ENCODE data around the gene UTP4.

UTP4 gene

GRCh38 chr16:69195369-69196029, 63.0 kb downstream of the UTP4 start:
- Histone ChIP-seq H4K20me1 (ENCODE audit: insufficient read depth, low read length) (peaks cover 13% of the 10 kb centered on the region; the same call in 1 of the 2 replicates), H3K4me3 (ENCODE audit: low read length) (no peak overlapping the region), H3K9me3 (ENCODE audit: insufficient read depth, low read length) (no peaks in the 10 kb centered on the region), H2AFZ (ENCODE audit: low read depth, low read length) (no peak overlapping the region), H3K9ac (ENCODE audit: low read length) (no peak overlapping the region), H3K27me3 (ENCODE audit: low read depth, low read length) (no peaks in the 10 kb centered on the region), H3K4me1 (ENCODE audit: low read length) (no peaks in the 10 kb centered on the region), H3K79me2 (ENCODE audit: low read length) (peaks cover 26% of the 10 kb centered on the region), H3K27ac (ENCODE audit: low read length) (no peak overlapping the region), H3K4me2 (ENCODE audit: low read length) (no peak overlapping the region), H3K36me3 (replicated peaks; ENCODE audit: low read depth, low read length) (peaks cover 2% of the 10 kb centered on the region)
- TF ChIP-seq CTCF (IDR thresholded peaks at IDR 0.05; ENCODE audit: low read depth, low read length) = no peak
- TF ChIP-seq EZH2phosphoT487 (IDR thresholded peaks at IDR 0.05; ENCODE audit: low read depth) = no peak

GRCh38 chr16:69197573-69197972, 65.1 kb downstream of the UTP4 start:
- TF ChIP-seq CTCF (IDR thresholded peaks at IDR 0.05; ENCODE audit: low read depth, low read length) (no peak), EZH2phosphoT487 (IDR thresholded peaks at IDR 0.05; ENCODE audit: low read depth) (no peak)
- Histone ChIP-seq H3K4me2 (ENCODE audit: low read length) (no peak overlapping the region), H3K9me3 (ENCODE audit: insufficient read depth, low read length) (no peaks in the 10 kb centered on the region), H4K20me1 (ENCODE audit: insufficient read depth, low read length) (peaks cover 9% of the 10 kb centered on the region; the same call in 1 of the 2 replicates), H3K79me2 (ENCODE audit: low read length) (peaks cover 18% of the 10 kb centered on the region), H3K9ac (ENCODE audit: low read length) (no peak overlapping the region), H3K27me3 (ENCODE audit: low read depth, low read length) (no peaks in the 10 kb centered on the region), H3K27ac (ENCODE audit: low read length) (no peak overlapping the region), H2AFZ (ENCODE audit: low read depth, low read length) (no peak overlapping the region), H3K4me1 (ENCODE audit: low read length) (no peaks in the 10 kb centered on the region), H3K4me3 (ENCODE audit: low read length) (no peak overlapping the region), H3K36me3 (replicated peaks; ENCODE audit: low read depth, low read length) (no peaks in the 10 kb centered on the region)

GRCh38 chr16:69199382-69199781, 66.9 kb downstream of the UTP4 start:
- Histone ChIP-seq H3K36me3 (replicated peaks; ENCODE audit: low read depth, low read length) (no peaks in the 10 kb centered on the region), H3K27ac (ENCODE audit: low read length) (no peak overlapping the region), H4K20me1 (ENCODE audit: insufficient read depth, low read length) (peaks cover 5% of the 10 kb centered on the region; the same call in 1 of the 2 replicates), H3K9me3 (ENCODE audit: insufficient read depth, low read length) (no peaks in the 10 kb centered on the region), H3K79me2 (ENCODE audit: low read length) (peaks cover 18% of the 10 kb centered on the region), H3K27me3 (ENCODE audit: low read depth, low read length) (no peaks in the 10 kb centered on the region), H3K9ac (ENCODE audit: low read length) (no peak overlapping the region), H3K4me1 (ENCODE audit: low read length) (peaks cover 11% of the 10 kb centered on the region), H3K4me3 (ENCODE audit: low read length) (no peak overlapping the region), H3K4me2 (ENCODE audit: low read length) (no peak overlapping the region), H2AFZ (ENCODE audit: low read depth, low read length) (no peak overlapping the region)
- TF ChIP-seq CTCF (IDR thresholded peaks at IDR 0.05; ENCODE audit: low read depth, low read length) = no peak

DNA sequence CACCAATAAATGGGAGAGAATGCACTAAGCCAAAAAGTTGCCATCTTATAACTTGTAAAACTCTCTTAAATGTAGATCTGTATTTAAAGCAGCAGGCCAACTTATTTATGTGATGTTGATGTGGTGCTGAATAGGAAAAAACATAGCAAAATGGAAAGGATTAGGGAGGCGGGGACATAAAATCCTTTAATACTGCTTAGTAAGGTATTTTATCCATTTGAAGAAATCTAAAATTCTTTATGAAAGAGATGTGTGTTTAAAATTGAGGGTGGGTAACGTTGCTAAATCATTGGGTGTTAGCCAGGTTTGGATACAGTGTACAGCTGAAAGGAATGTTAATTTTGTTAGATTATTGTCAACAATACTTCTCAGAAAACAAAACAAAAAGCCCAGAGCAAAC, 68.8 kb downstream of the UTP4 start:
- H3K27me3 ChIP-seq (ENCODE audit: low read depth, low read length) = no peaks in the 10 kb centered on the region
- H3K9me3 ChIP-seq (ENCODE audit: insufficient read depth, low read length) = no peaks in the 10 kb centered on the region
- no peak overlapping the region for H3K4me2 ChIP-seq (ENCODE audit: low read length)
- TF ChIP-seq CTCF (IDR thresholded peaks at IDR 0.05; ENCODE audit: low read depth, low read length) = no peak
- TF ChIP-seq EZH2phosphoT487 (IDR thresholded peaks at IDR 0.05; ENCODE audit: low read depth) = no peak
- H3K4me1 ChIP-seq (ENCODE audit: low read length) = peaks cover 25% of the 10 kb centered on the region
- H3K27ac ChIP-seq (ENCODE audit: low read length) = no peak overlapping the region
- H4K20me1 ChIP-seq (ENCODE audit: insufficient read depth, low read length) = 0 out of 2 replicates have a peak, but pooled peaks cover 3% of the 10 kb centered on the region
- H3K4me3 ChIP-seq (ENCODE audit: low read length) = no peak overlapping the region
- peaks cover 16% of the 10 kb centered on the region for H3K79me2 ChIP-seq (ENCODE audit: low read length)
- H3K36me3 ChIP-seq (replicated peaks; ENCODE audit: low read depth, low read length) = peaks cover 4% of the 10 kb centered on the region
- no peak overlapping the region for H2AFZ ChIP-seq (ENCODE audit: low read depth, low read length)
- H3K9ac ChIP-seq (ENCODE audit: low read length) = no peak overlapping the region
